Measurements from ENCODE around the gene ARHGAP29.

Gene ARHGAP29

DNA sequence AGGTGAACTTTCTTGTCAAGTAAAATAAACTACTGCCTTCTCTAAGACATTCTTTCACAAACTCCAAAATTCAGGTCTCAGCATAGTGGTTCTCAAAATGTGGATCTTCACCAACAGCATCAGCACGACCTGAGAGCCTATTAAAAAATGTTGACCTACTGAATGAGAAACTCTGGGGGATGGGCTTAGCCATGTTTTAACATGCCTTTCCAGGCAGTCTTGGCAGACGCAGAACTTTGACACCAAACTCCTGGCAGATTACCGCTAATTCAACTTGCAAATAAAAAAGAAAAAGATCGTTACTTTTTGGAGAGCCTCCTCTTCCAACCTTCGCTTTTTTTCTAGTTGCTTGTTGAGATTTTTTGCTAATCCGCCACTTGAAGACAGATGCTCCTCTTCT lies 35.1 kb downstream of the ARHGAP29 start:
- H3K4me1 ChIP-seq (ENCODE audit: low read length): no peaks in the 10 kb centered on the region
- TF ChIP-seq CTCF (IDR thresholded peaks at IDR 0.05; ENCODE audit: low read length) (no peak), EZH2 (optimal IDR thresholded peaks at IDR 0.05; ENCODE audit: low read depth, low read length) (no peak), EZH2phosphoT487 (IDR thresholded peaks at IDR 0.05; ENCODE audit: low read length) (no peak)
- H3K4me3 ChIP-seq (ENCODE audit: low read length): no peak overlapping the region
- no peaks in the 10 kb centered on the region for H3K9me3 ChIP-seq (replicated peaks; ENCODE audit: insufficient read depth, low read length)
- no peak overlapping the region for H3K9ac ChIP-seq (ENCODE audit: low read length)
- no peak overlapping the region for H3K27ac ChIP-seq (ENCODE audit: low read length)
- H3K79me2 ChIP-seq (ENCODE audit: low read length): no peaks in the 10 kb centered on the region
- no peak overlapping the region for H2AFZ ChIP-seq (ENCODE audit: low read length)
- H3F3A ChIP-seq (ENCODE audit: insufficient read depth, low read length): no peaks in the 10 kb centered on the region
- H4K20me1 ChIP-seq (ENCODE audit: insufficient read depth, low read length): no peaks in the 10 kb centered on the region
- no peaks in the 10 kb centered on the region for H3K36me3 ChIP-seq (replicated peaks; ENCODE audit: insufficient read depth, low read length)
- H3K27me3 ChIP-seq (replicated peaks; ENCODE audit: insufficient read depth, low read length): no peaks in the 10 kb centered on the region
- DNase-seq: no peak
- no peak overlapping the region for H3K4me2 ChIP-seq (ENCODE audit: low read depth, low read length)
- H3K9me2 ChIP-seq (replicated peaks; ENCODE audit: insufficient read depth, low read length): no peaks in the 10 kb centered on the region

- H3K4me2 ChIP-seq (ENCODE audit: low read depth, low read length): no peak overlapping the region
- H3K27me3 ChIP-seq (replicated peaks; ENCODE audit: insufficient read depth, low read length): no peaks in the 10 kb centered on the region
- H3K27ac ChIP-seq (ENCODE audit: low read length): no peak overlapping the region
- TF ChIP-seq EZH2 (optimal IDR thresholded peaks at IDR 0.05; ENCODE audit: low read depth, low read length): no peak
- no peak for TF ChIP-seq EZH2phosphoT487 (IDR thresholded peaks at IDR 0.05; ENCODE audit: low read length)
- no peak for TF ChIP-seq CTCF (IDR thresholded peaks at IDR 0.05; ENCODE audit: low read length)
- no peaks in the 10 kb centered on the region for H3K9me3 ChIP-seq (replicated peaks; ENCODE audit: insufficient read depth, low read length)
- no peaks in the 10 kb centered on the region for H3K4me1 ChIP-seq (ENCODE audit: low read length)
- H4K20me1 ChIP-seq (ENCODE audit: insufficient read depth, low read length): no peaks in the 10 kb centered on the region
- H3K9me2 ChIP-seq (replicated peaks; ENCODE audit: insufficient read depth, low read length): no peaks in the 10 kb centered on the region
- no peaks in the 10 kb centered on the region for H3K79me2 ChIP-seq (ENCODE audit: low read length)
- H3K4me3 ChIP-seq (ENCODE audit: low read length): no peak overlapping the region
- no peak overlapping the region for H3K9ac ChIP-seq (ENCODE audit: low read length)
- H3F3A ChIP-seq (ENCODE audit: insufficient read depth, low read length): no peaks in the 10 kb centered on the region
- H3K36me3 ChIP-seq (replicated peaks; ENCODE audit: insufficient read depth, low read length): no peaks in the 10 kb centered on the region
- no peak overlapping the region for H2AFZ ChIP-seq (ENCODE audit: low read length)
- no peak for DNase-seq
Observed at GRCh38 chr1:94199398-94199797, 38.0 kb downstream of the ARHGAP29 start.

GRCh38 chr1:94194079-94194865 lies 43.1 kb downstream of the ARHGAP29 start:
- Histone ChIP-seq H3K36me3 (replicated peaks; ENCODE audit: insufficient read depth, low read length) (no peaks in the 10 kb centered on the region), H3K9ac (ENCODE audit: low read length) (no peak overlapping the region), H3K4me2 (ENCODE audit: low read depth, low read length) (no peak overlapping the region), H4K20me1 (ENCODE audit: insufficient read depth, low read length) (no peaks in the 10 kb centered on the region), H3K27ac (ENCODE audit: low read length) (no peak overlapping the region), H3K9me3 (replicated peaks; ENCODE audit: insufficient read depth, low read length) (no peaks in the 10 kb centered on the region), H3F3A (ENCODE audit: insufficient read depth, low read length) (no peaks in the 10 kb centered on the region), H3K4me1 (ENCODE audit: low read length) (no peaks in the 10 kb centered on the region), H3K9me2 (replicated peaks; ENCODE audit: insufficient read depth, low read length) (no peaks in the 10 kb centered on the region), H3K27me3 (replicated peaks; ENCODE audit: insufficient read depth, low read length) (no peaks in the 10 kb centered on the region), H3K4me3 (ENCODE audit: low read length) (no peak overlapping the region), H2AFZ (ENCODE audit: low read length) (no peak overlapping the region), H3K79me2 (ENCODE audit: low read length) (no peaks in the 10 kb centered on the region)
- no peak for TF ChIP-seq CTCF (IDR thresholded peaks at IDR 0.05; ENCODE audit: low read length)
- no peak for TF ChIP-seq EZH2 (optimal IDR thresholded peaks at IDR 0.05; ENCODE audit: low read depth, low read length)
- TF ChIP-seq EZH2phosphoT487 (IDR thresholded peaks at IDR 0.05; ENCODE audit: low read length): no peak
- DNase-seq: no peak

All from MM.1S (cell line).